Urothelium cell line (cell line): ENCODE measurements around the gene ZNF845.
A peak's percentile ranks its signal among the peaks of the same experiment; 100 is the strongest.
"Not testable (repeated sequence)": the region's sequence is repeated elsewhere in the genome, so short reads cannot be mapped to it uniquely, and the experiment has no call there.

Source experiments
- DNase-seq: peaks from one replicate; pipeline ENCODE4 v3.0.0; 2011; ENCODE audit warnings: low spot score, mixed read lengths
- FAIRE-seq: peaks from 2 replicates; lab custom pipeline; 2011; peaks lifted over from hg19 to GRCh38; lab: Jason Lieb, UNC

The ZNF845 gene

DNA sequence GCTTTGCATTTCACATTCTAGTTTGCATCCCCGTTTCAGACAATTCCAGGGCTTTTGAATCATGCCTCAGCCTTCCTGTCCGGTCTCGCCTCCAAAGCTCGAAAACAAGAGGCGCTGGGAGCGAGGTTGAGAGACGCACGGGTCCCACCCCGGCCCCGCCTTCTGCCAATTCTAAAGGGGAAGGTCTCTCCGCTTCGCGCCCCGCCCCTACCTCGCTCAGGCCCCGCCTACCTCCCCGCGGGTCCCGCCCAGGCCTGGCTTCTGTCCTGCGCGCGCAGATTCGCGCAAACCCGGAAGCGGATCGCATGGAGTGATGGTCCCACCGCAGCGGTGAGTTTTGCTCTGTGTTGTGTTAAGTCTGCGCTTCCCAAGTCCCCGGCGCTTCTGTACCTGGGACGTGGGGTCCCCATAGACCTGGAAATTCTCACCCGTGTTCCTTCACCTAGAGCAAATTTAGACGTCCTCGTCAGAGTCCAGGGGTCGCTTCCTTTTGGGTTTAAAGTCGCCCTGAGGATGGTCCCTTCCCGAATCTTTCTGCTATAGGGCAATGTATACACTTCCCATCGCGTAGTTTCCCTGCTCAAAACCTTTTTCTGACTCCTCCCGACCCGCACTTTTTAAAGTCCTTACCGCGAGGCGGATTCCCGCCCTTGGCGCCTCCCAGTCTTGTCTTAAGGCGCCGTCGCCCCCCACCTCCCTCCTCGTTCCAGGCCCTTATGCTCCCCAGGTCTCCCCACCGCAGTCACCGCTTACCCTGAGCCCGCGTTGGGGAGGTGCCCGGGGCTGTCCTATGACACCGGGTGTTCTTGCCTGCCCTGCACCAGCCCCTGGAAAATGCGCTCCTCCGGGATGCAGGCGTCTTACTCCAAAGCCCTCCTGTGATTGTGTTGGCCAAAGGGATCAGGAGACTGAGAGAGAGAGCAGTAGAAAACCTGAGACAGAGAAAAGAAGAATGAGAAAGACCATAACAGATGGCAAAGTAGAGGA lies at the start of gene ZNF845:
ZNF845 (plus strand) TSS at position 287 of the 987 bp plus-strand sequence. CDS start 7,559 bp downstream, outside the sequence.
- FAIRE-seq (peak; percentile 76), DNase-seq (peak; percentile 91)

DNA sequence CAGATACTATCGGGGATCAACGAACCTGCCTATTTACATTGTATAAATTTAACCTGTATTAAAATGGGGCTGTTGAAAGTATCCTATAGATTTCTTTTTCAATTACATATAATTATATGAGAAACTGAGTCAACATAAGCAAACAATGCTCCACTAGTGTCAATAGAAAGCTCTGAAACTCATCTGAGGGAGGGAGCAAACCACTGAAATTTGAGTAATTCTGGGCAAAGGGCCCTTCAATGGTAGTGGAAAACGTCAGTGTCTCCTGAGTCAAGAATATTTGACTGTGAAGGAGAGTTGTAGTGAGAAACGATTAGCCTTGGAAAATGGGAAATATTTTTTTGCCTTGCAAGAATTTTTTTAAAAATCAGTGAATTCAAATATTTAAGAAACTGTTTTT lies 48.5 kb upstream of the ZNF845 start:
- DNase-seq (no peak), FAIRE-seq (no peak)

DNA sequence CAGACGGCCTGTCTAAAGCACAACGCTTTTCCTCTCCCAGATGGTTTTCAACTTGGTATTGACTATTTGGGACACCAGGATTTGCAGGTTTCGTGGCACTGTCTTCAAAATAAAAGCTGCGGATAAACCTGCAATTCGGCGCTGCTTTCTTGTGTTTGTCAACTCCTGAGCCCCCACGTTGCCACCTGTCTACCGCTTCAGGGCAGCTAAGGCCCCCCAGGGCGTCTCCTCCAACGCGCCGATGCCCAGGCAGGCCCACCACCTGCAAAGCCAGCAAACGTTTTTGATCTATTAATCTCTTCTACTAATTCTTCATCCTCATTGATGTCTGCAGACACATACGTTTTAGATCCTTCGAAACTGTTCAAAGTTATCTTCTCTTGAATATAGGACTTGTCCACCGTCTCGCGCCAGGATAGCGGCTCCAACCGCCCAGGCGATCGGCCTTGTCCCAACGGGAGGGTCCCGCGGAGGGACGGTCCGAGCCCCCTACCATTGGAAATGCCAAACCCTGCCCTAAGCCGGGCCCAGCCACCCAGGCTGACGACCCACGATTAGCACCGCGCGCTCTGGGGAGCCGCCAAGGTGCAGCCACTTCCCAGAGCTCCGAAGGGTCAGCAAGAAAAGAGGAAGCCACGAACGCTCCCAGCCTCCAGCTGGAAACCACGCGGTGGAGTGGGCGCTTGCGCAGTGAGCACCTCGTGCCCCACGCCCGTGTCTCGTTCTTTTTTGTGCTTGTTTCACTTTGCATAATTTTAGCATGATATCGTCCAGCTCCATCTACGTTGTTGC lies 42.6 kb upstream of the ZNF845 start:
- DNase-seq (no peak), FAIRE-seq (no peak)

DNA sequence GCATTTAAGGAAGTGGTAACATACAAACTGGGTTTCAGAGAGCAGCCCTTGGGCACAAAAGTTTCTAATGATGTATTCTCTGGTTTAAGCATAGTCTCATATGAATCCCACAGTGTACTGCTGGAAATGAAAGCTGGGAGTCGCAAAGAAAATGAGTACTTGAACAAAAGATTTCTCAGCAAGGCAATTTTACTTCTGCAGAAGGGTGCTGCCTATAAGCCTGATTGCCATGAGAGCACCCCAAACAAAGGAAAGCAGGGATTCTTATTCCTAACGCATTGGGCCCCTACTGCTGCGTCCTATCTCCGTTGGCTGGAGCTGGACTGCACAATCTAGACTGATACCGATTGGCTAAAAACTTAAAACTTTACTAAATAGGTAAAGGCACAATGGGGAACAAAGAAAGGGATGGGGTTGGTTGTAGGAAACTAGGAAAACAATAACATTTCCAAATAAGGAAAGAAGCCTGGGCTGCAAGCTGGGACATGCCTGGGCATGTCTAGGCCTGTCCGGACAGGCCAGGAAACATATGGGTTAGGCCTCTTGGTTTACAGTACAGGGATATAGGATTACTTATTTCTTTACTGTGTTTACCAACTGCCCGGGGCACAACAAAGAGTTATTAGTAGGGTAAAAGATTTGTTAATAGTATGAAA lies 38.6 kb upstream of the ZNF845 start:
- DNase-seq (no peak), FAIRE-seq (no peak)

DNA sequence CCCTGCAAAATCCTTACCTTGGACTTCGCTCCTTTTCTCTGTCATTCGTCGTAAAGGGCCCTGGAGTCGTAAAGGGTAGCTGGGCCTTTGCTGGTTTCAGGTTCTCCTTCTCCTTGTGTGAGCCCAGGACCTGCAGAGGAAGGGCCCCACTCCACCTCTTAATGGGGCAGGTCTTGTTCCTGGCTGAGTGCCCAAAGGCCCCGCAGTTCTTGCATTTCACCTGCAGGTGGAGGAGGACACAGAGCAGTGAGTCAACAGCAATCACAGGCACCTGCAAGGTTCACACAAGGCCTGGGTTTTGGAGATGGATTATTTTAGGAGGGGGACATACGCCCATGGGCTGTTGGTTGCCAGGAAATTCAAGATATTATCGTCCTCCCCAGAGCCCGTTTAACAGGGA lies 32.2 kb upstream of the ZNF845 start:
- not testable (repeated sequence) for DNase-seq
- peak; percentile 79 for FAIRE-seq

DNA sequence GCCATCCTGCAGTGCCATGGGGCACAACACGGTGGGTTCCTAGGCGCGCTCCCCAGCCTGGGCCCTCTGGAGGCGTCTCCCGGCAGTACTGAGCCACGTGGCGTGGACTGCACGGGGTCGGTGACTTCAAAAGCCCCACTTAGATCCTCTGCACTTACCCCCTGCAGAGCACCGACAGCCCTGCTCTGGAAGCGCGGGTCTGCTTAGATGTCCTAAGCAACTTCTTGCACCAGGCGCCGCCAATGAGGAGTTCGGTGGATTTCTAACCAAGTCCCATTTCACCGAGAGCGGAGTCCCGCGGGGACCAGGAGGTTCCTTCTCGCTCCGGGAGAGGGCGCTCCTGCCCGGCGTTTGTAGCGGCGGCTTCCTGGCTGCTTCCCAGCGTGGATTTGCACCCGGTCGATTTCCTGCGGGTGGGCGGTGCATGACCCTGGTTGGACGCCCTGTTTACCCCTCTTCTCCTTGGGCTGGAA lies 25.2 kb upstream of the ZNF845 start:
- FAIRE-seq (no peak), DNase-seq (no peak)

DNA sequence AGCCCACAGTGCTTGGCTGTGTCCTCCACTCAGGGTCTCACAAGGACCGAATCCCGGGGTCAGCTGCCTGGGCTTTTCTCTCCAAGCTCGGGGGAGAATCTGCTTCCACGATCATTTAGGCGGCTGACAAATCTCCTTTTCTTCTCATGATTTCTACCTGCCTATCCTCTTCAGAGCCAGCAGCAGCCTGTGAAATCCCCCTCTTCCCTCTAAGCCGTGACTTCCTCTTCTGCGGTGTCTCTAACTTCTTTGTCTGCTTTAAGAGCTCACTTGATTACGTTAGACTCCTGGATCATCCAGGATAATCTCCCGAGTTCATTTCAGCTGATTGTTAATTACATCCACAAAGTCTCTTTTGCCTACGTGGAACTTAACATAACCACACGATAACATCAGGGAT lies 22.5 kb upstream of the ZNF845 start:
- no peak for DNase-seq
- FAIRE-seq: no peak

DNA sequence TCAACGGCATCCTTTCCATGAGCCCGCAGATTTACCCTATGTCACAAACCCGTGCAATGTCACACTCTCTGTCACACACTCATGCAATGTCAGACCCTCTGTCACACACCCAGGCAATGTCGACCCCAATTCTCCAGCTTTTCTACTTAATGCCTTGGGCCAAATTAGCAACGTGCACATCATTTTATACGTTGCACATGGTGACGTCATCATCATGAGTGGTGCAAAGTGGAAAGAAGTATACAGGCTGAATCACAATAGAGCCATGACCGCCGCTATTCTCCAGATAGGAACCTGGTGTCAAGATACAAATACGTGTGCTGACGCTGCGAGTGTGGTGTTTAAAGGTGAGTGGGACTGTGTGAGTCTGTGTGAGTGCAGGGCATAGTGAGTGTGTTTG lies 21.7 kb upstream of the ZNF845 start:
- DNase-seq: no peak
- peak; percentile 13 for FAIRE-seq

DNA sequence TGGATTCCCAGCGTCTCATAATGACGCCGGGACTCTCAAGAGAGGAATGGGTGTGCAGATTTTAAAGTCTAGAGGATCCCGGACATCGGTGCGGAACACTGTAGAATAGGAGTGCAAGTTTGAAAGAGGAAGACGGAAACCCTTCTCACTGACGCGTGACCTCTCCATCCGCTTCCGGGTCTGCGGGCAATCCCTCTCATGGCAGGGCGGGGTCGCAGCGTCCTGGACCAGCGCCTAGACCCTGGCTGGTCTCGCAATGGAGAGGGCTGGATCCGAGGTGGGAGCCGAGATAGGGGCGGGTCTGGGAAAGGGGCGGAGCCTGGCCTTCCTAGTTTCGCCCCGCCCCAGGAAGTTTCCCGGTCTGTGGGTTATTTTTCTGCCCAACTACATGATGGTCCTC lies 4.6 kb upstream of the ZNF845 start:
- FAIRE-seq: no peak

DNA sequence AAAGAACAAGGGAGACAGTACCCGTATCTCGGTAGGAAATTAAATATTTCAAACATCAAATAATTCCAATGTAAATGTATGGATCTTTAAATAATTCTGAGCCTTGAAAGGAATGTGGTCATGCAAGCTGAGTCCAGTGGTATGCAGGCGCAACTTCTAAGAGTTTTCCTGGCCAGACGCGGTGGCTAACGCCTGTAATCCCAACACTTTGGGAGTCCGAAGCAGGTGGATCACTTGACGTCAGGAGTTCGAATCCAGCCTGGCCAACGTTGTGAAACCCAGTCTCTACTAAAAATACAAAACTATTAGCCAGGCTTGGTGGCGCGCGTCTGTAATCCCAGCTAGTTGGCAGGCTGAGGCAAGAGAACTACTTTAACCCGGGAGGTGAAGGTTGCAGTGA lies 1.1 kb upstream of the ZNF845 start:
- no peak for FAIRE-seq
- no peak for DNase-seq

More for the DNA sequence above, 4.6 kb upstream of the ZNF845 start:
- DNase-seq: no peak

DNA sequence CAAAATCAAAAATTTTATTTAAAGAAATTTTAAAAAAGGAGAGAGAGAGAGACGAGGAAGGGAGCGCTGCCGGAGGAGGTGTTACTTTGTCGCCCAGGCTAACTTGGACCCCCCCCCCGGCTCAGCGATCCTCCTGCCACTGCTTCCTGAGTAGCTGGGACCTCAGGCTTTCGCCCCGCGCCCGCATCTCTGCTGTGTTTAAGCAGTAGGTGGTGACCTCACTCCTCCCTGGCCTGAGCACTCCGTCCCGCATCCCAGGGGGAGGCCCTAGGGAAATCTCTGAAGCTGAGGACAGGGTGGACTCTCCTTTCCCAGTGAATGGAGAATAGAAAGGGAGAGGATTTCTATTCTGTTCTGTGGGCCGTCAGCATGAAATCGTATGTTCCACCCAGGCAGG lies 485 bp upstream of the ZNF845 start:
- DNase-seq (peak; percentile 13), FAIRE-seq (no peak)

DNA sequence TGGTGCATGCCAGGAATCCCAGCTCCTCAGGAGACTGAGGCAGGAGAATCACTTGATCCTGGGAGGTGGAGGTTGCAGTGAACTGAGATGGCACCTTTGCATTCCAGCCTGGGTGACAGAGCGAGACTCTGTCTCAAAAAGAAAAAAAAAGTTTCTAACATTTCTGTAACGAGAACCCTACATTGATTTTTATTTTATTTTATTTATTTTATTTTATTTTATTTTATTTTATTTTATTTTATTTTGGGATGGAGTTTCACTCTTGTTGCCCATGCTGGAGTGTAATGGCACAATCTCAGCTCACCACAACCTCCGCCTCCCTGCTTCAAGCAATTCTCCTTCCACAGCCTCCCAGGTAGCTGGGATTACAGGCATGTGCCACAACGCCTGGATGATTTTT lies 10.9 kb downstream of the ZNF845 start:
- not testable (repeated sequence) for DNase-seq, FAIRE-seq

DNA sequence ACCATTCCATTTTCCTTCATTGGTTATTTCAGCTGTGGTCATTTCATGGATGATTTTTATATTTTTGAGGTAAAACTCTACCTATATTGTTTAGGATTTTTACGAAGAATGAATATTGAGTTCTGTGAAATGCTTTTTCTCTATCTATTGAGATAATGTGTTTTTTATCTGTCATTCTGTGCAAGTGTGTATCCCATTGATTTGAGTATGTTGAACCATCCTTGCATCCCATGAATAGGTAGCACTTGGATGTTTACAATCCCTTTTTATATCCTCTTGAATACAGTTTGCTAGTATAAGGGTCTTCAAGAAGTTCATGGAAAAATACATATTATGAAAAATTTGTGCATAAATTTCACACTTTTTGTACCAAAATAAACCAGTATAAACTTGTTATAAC lies 22.2 kb downstream of the ZNF845 start:
- no peak for FAIRE-seq
- DNase-seq: no peak

DNA sequence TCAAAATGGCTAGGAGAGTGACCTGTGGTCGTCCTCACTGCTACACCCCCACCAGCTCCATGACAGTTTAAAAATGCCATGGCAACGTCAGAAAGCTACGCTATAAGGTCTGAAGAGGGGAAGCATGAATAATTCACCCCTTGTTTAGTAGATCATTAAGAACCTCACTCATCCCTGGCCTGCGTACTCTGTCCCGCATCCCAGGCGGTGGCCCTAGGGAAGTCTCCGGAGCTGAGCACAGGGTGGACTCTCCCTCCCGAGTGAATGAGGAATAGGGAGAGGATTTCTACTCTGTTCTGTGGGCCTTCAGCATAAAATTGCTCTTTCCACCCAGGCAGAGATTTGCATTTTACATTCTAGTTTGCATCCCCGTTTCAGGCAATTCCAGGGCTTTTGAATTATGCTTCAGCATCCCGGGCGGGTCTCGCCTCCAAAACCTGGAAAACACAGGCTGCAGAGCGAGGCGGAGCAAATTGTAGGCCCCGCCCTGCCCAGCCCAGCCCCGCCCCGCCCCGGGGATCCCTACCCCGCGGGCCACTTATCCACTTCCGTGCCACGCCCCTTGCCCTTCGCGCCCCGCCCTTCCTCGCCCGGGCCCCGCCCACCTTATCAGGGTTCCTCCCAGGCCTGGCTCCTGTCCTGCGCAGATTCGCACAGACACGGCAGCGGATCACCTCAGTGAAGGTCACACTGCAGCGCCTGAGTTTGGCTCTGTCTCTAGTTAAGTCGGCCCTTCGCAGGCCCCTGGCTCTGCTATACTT lies 24.5 kb downstream of the ZNF845 start:
- no peak for DNase-seq

DNA sequence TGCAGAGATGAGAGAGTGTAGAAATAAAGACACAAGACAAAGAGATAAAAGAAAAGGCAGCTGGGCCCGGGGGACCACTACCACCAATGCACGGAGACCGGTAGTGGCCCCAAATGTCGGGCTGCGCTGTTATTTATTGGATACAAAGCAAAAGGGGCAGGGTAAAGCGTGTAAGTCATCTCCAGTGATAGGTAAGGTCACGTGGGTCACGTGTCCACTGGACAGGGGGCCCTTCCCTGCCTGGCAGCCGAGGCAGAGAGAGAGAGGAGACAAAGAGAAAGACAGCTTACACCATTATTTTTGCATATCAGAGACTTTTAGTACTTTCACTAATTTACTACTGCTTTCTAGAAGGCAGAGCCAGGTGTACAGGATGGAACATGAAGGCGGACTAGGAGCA lies 26.5 kb downstream of the ZNF845 start:
- FAIRE-seq, DNase-seq: not testable (repeated sequence)

More for the DNA sequence above, 24.5 kb downstream of the ZNF845 start:
- no peak for FAIRE-seq

DNA sequence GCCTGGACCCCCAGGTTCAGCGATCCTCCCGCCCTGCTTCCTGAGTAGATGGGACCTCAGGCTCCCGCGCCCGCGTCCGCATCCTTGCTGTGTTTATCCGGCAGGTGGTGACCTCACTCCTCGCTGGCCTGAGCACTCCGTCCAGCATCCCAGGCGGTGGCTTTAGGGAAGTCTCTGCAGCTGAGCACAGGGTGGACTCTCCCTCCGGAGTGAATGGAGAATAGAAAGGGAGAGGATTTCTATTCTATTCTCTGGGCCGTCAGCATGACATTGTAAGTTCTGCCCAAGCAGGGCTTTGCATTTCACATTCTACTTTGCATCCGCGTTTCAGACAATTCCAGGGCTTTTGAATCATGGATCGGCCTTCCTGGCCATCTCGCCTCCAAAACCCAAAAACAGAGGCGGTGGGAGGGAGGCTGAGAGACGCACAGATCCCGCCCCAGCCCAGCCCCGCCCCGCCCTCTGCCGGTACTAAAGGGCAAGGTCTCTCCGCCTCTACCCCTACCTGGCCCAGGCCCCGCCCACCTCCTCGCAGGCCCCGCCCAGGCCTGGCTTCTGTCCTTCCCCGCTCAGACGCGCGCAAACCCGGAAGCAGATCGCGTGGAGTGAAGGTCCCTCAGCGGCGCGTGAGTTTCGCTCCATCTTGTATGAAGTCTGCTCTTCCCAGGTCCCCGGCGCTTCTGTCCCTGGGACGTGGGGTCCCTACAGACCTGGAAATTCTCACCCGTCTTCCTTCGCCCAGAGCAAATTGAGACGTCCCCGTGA lies 31.8 kb downstream of the ZNF845 start, which contains the start of gene ZNF525:
ZNF525 (plus strand) TSS at position 572 of the 765 bp plus-strand sequence. CDS start 6,577 bp downstream, outside the sequence.
- DNase-seq (peak; percentile 92), FAIRE-seq (no peak)

DNA sequence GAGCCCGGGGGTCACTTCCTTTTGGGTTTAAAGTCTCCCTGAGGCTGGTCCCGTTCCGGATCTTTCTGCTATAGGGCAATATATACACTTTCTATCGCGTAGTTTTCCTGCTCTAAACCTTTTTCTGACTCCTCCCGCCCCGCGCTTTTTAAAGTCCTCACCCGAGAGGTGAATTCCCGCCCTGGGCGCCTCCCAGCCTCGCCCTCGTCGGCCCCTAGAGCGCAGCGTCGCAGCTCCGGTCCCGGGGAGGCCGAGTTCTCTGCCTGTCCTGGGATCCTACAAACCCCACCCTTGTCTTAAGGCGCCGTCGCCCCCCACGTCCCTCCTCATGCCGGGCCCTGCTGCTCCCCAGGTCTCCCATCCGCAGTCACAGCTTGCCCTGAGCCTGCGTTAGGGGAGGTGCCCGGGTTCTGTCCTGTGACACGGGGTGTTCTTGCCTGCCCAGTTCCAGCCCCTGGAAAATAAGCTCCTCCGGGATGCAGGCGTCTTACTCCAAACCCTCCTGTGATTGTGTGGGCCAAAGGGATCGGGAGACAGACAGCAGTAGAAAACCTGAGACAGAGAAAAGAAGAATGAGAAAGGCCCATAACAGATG lies 32.4 kb downstream of the ZNF845 start:
- FAIRE-seq: no peak
- no peak for DNase-seq

DNA sequence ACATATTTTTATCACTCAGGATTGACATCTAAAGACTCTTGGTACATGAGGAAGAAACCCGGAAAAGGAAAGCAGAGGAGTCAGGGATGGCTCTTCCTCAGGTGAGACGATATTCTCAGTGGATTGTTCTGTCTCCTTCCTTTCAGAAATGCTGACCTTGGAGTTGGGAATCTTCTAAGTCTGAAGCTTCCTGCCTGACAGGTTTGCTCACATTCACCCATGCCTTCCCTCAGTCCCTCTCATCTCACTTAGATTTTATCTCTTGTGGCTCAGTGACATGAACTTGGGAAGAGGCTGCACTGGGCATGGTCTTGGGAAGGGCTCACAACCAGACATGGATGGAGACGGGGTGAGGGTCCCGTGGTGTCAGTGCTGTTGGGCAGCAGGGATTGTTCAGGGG lies 38.6 kb downstream of the ZNF845 start:
- DNase-seq (no peak), FAIRE-seq (no peak)

DNA sequence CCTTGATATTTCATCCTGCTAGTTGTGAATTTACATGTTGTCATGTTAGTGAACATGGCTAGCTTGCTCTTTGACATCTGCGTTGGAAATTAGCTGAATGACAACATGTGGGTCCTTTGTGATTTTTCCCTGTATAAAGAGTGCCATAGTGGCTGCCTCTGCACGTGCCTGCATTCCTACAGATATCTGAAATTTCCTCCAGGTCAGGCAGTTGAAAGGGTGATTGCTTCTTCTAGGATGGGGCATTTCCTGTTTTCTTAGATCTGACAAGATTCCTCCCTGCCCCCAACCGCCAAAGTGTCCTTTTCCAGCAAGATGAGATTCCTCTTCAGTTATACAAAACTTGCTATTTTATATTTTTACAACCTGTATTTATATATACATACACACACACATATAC lies 40.7 kb downstream of the ZNF845 start:
- no peak for FAIRE-seq
- no peak for DNase-seq
